Fibroblast of the aortic adventitia (primary cell): ENCODE results near the gene GRIA4. TPM values are rescaled to one million over a fixed set of nuclear protein-coding genes. Genes with fewer than 3 reads are reported as not detected.

ENCODE experiments used
- DNase-seq: peaks from one replicate; pipeline ENCODE4 v3.0.0-alpha.2; 2010; ENCODE audit warnings: low read depth
- H3K4me3 ChIP-seq: 2 replicates; pipeline ENCODE4 v1.5.1; 2011; ENCODE audit warnings: low read depth, mild to moderate bottlenecking, control low read depth, low read length, moderate library complexity
- total RNA-seq: library from RNA; depleted of rRNA; stranded (reverse); fragments of >200 nt; gene quantifications from 2 replicates; pipeline ENCODE4 v1.2.3, GENCODE V29; 2012; ENCODE audit warnings: low replicate concordance
- TF ChIP-seq, protein P1 (sequence below): IDR thresholded peaks from 2 replicates; pipeline ENCODE4 v1.5.1; 2011; ENCODE audit warnings: mild to moderate bottlenecking, low read length, control low read depth, inconsistent platforms; ENCODE audit not compliant: insufficient read depth

Gene GRIA4
- total RNA-seq, 1 donor = under 0.01 TPM

DNA sequence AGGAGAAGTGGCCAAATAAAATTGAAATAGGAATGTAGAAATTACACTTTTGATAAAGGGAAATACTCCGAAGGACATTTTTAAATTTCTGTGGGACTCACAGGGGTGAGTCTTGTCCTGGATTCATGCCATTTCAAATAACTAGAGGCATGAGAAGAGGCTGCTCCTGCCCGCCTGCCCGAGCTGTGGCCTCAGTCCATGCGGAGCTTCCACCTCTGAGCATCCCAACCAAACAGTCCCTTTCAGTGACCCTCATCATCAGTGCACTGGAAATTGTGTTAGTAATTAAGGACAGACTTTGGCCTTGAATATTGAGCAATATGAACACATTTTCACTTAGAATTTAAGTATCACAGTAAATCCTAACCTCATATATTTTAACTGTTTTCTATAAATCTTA is 25.6 kb downstream of the GRIA4 start:
- TF ChIP-seq, protein P1, sequence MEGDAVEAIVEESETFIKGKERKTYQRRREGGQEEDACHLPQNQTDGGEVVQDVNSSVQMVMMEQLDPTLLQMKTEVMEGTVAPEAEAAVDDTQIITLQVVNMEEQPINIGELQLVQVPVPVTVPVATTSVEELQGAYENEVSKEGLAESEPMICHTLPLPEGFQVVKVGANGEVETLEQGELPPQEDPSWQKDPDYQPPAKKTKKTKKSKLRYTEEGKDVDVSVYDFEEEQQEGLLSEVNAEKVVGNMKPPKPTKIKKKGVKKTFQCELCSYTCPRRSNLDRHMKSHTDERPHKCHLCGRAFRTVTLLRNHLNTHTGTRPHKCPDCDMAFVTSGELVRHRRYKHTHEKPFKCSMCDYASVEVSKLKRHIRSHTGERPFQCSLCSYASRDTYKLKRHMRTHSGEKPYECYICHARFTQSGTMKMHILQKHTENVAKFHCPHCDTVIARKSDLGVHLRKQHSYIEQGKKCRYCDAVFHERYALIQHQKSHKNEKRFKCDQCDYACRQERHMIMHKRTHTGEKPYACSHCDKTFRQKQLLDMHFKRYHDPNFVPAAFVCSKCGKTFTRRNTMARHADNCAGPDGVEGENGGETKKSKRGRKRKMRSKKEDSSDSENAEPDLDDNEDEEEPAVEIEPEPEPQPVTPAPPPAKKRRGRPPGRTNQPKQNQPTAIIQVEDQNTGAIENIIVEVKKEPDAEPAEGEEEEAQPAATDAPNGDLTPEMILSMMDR = no peak
- no peak for DNase-seq
- H3K4me3 ChIP-seq = no peak overlapping the region

DNA sequence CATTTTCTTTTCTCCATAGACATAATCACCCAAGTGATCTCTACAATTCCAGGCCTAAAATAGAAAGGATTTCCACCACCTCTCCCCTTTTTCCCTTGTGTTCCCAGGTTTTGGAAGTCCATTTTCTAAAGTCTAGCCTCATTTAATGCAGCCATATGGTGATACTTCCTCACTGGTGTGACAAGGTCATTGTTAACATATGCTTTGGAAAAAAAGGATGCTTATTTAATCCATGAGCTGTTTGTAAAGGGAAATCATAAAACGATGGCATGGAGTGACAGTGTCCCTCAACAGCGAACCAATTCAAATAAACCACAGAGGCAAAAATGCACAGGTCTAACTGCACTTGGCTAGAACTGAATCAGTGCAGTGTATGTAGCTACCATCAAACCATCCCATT is 26.6 kb downstream of the GRIA4 start:
- no peak overlapping the region for H3K4me3 ChIP-seq
- no peak for DNase-seq
- TF ChIP-seq, protein P1 = no peak

DNA sequence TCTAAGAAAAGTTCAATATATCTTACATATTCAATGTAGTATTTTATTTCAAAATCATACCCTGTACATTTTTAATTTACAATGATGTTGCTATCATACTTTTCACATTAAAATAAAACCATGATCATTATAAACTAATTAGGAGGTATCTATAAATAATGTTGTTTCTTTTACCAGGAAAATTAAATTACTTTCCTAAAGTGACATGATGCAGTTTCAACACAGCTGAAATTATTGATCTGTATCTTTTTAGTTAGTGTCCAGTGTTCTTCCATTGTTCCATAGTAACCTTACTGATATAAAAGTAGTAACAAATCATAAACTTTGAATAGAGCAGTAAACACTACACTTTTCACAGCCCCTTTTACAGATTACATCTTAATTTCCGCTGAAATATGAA is 29.7 kb downstream of the GRIA4 start:
- DNase-seq = no peak
- H3K4me3 ChIP-seq = no peak overlapping the region
- TF ChIP-seq, protein P1 = no peak

DNA sequence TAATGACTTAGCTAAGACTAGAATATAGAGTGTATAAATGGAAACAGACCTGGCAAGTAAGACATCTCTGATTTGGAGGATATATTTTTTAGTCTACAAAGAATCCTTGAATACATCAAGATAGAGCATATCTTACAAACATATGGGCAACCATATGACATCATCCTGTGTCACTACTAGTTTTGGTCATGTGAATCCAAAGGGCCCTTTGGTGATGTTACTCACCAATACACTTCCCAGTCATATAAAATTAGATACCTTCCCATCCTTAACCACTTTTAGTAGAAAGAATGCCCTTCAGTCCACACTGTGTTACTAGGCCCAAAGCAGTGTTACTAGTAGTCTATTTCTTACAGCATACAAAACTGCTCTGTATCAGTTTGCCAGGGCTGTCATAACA is 31.6 kb downstream of the GRIA4 start:
- no peak for DNase-seq
- no peak overlapping the region for H3K4me3 ChIP-seq
- TF ChIP-seq, protein P1 = no peak

DNA sequence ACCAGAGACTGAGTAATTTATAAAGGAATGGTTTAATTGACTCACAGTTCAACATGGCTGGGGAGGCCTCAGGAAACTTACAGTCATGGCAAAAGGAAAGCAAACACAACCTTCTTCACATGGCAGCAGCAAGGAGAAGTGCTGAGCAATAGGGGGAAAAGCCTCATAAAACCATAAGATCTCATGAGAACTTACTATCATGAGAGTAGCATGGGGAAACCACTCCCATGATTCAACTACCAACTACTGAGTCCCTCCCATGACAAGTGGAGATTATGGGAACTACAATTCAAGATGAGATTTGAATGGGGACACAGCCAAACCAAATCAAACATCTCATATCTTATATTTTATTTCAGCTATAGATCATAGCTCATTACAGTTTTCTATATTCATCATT is 33.0 kb downstream of the GRIA4 start:
- H3K4me3 ChIP-seq = no peak overlapping the region
- DNase-seq = no peak
- TF ChIP-seq, protein P1 = no peak

DNA sequence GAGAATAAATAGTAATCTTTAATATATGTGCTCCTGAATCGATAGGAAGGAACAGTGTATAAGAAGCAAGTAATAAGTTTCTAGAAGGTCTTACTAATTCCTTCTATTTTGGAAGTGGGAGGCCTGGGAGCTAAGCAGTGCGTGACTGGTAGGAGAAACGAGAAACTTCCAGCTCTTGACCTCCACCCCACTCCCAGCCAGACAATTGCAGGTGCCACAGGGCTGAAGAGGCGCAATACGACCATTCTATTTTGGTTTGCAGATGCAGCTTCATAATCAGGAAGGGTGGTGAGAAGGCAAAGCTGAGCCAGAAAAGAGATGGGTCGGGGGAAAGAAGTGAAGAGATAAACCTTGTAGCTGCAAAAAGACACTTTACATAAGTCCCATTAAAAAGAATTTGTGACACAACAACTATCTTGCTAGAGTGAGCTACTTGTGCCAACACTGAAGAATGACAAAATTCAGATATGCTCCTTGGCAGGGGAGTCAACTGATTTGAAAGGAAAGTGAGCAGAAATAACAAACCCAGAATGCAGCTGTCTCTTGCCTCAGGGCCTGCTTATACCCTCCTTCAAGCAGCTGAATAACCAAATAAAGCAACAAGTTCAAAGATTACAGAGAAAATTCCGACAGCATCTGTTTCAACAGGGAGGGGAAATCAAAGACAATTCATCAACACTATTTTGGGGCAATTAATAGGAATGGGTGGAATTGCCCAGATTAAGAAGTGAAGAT is 35.1 kb downstream of the GRIA4 start:
- no peak overlapping the region for H3K4me3 ChIP-seq
- TF ChIP-seq, protein P1 = no peak
- no peak for DNase-seq

DNA sequence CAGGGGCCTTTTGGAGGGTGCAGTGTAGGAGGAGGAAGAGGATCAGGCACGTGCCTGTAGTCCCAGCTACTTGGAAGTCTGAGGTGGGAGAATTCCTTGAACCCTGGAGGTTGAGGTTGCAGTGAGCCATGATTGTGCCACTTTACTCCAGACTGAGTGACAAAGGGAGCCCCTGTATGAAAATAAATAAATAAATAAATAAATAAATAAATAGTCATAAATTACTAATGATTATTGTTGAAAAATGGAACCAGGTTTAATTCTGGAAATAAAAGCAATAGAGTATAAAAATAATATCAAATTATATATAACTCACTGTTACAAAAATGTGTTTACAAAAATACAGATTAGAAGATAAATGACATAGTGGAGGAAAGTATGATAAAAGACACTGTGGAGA is 37.9 kb downstream of the GRIA4 start:
- DNase-seq = no peak
- TF ChIP-seq, protein P1 = no peak
- H3K4me3 ChIP-seq = no peak overlapping the region
